22Rv1 (cell line): ENCODE measurements around the gene MLXIPL.

Experiments used
- H3K27ac ChIP-seq: fragments of 450-650 bp; 2 replicates; pipeline ENCODE4 v1.5.1; 2017
- CTCF ChIP-seq: fragments of 450-650 bp; IDR thresholded peaks from 2 replicates; pipeline ENCODE4 v1.5.1; 2017; ENCODE audit warnings: mild to moderate bottlenecking
- ZFX ChIP-seq: fragments of 450-650 bp; IDR thresholded peaks from 2 replicates; pipeline ENCODE4 v1.6.1; 2017; ENCODE audit warnings: antibody characterized with exemption, borderline replicate concordance

The MLXIPL gene

GRCh38 chr7:73623798-73624668 lies at the start of gene MLXIPL:
Gene MLXIPL (minus strand): TSS chr7:73624522. CDS start chr7:73624492, 30 bp downstream.
- no peak for TF ChIP-seq ZFX
- TF ChIP-seq CTCF = no peak; the same call in 1 of the 2 replicates
- H3K27ac ChIP-seq = no peak within 1 kb of the TSS

GRCh38 chr7:73671857-73672445 lies 47.6 kb upstream of the MLXIPL start:
- TF ChIP-seq CTCF (no peak), ZFX (no peak)
- no peak overlapping the region for H3K27ac ChIP-seq

GRCh38 chr7:73671322-73671661 lies 47.0 kb upstream of the MLXIPL start:
- TF ChIP-seq ZFX = no peak
- H3K27ac ChIP-seq = no peak overlapping the region

- TF ChIP-seq CTCF = no peak
- no peak for TF ChIP-seq ZFX
- no peak overlapping the region for H3K27ac ChIP-seq
Observed at GRCh38 chr7:73669858-73670385, 45.6 kb upstream of the MLXIPL start.

GRCh38 chr7:73669288-73669701 lies 45.0 kb upstream of the MLXIPL start:
- no peak overlapping the region for H3K27ac ChIP-seq
- no peak for TF ChIP-seq ZFX
- no peak for TF ChIP-seq CTCF

GRCh38 chr7:73668886-73669230 lies 44.5 kb upstream of the MLXIPL start:
- TF ChIP-seq ZFX (no peak), CTCF (no peak)
- peak overlapping the region; percentile 46 for H3K27ac ChIP-seq

- TF ChIP-seq ZFX (no peak), CTCF (no peak)
- H3K27ac ChIP-seq = peak overlapping the region; percentile 46
Observed at GRCh38 chr7:73668103-73668885, 44.0 kb upstream of the MLXIPL start.
